Measurements from ENCODE around the gene FASTKD3.

- TF ChIP-seq CTCF (conservative IDR thresholded peaks at IDR 0.05 in 1 of 2, IDR thresholded peaks at IDR 0.05 in 1 of 2; ENCODE audit: low read depth in 1 of 2, low read length in 2 of 2): no peak
- TF ChIP-seq EZH2 (IDR thresholded peaks at IDR 0.05; ENCODE audit: low read length, missing control alignments): no peak
Observed at GRCh38 chr5:7878381-7878873, 9.6 kb upstream of the FASTKD3 start.

All from fibroblast of lung (primary cell).